ENCODE data around the gene SKP1. TPM values are rescaled to one million over a fixed set of nuclear protein-coding genes. Genes with fewer than 3 reads are reported as not detected.

The SKP1 gene
- total RNA-seq, 1 experiment from 2014 or later = 415 TPM

GRCh38 chr5:134129411-134130238 is 47.1 kb downstream of the SKP1 start:
- Mint-ChIP-seq H3K27me3 (ENCODE audit: insufficient read depth, unreplicated experiment) (no peaks in the 10 kb centered on the region), H3K4me3 (ENCODE audit: unreplicated experiment) (no peak overlapping the region), H3K36me3 (ENCODE audit: insufficient read depth, unreplicated experiment) (peaks cover 37% of the 10 kb centered on the region), H3K9me3 (ENCODE audit: unreplicated experiment) (no peaks in the 10 kb centered on the region), H3K27ac (ENCODE audit: low read depth, unreplicated experiment) (no peak overlapping the region), H3K4me1 (ENCODE audit: insufficient read depth, unreplicated experiment) (peaks cover 18% of the 10 kb centered on the region)
- DNase-seq (ENCODE audit: unreplicated experiment) = no peak
- POLR2A ChIA-PET = interaction anchor here (0.7 to 2.3 kb wide), 5 partner anchors 11 to 867 kb away, joined by 3 to 11 read pairs (median 4); no protein-coding TSS in a partner anchor
- BruUV-seq (replicated peaks) = no TSS peak
- intact Hi-C loops (cut with micrococcal nuclease) = no loop called here
- TF ChIP-seq CTCF (IDR thresholded peaks at IDR 0.05; ENCODE audit: unreplicated experiment) = no peak
- CTCF ChIA-PET = interaction anchor here (0.7 to 5.1 kb wide), 6 partner anchors 9 to 706 kb away, joined by 3 to 56 read pairs (median 5); no protein-coding TSS in a partner anchor

GRCh38 chr5:134128648-134128995 is 48.1 kb downstream of the SKP1 start:
- TF ChIP-seq CTCF (IDR thresholded peaks at IDR 0.05; ENCODE audit: unreplicated experiment) = no peak
- H3K27me3 Mint-ChIP-seq (ENCODE audit: insufficient read depth, unreplicated experiment) = no peaks in the 10 kb centered on the region
- H3K27ac Mint-ChIP-seq (ENCODE audit: low read depth, unreplicated experiment) = no peak overlapping the region
- peaks cover 18% of the 10 kb centered on the region for H3K4me1 Mint-ChIP-seq (ENCODE audit: insufficient read depth, unreplicated experiment)
- no peak overlapping the region for H3K4me3 Mint-ChIP-seq (ENCODE audit: unreplicated experiment)
- no TSS peak for BruUV-seq (replicated peaks)
- intact Hi-C loops (cut with micrococcal nuclease) = no loop called here
- H3K9me3 Mint-ChIP-seq (ENCODE audit: unreplicated experiment) = no peaks in the 10 kb centered on the region
- DNase-seq (ENCODE audit: unreplicated experiment) = no peak
- peaks cover 27% of the 10 kb centered on the region for H3K36me3 Mint-ChIP-seq (ENCODE audit: insufficient read depth, unreplicated experiment)
- POLR2A ChIA-PET = no interaction called here
- CTCF ChIA-PET = interaction anchor here (1.3 to 5.1 kb wide), 4 partner anchors 10 to 89 kb away, joined by 4 to 56 read pairs (median 26); no protein-coding TSS in a partner anchor

- intact Hi-C loops (cut with micrococcal nuclease) = no loop called here
- BruUV-seq (replicated peaks) = no TSS peak
- POLR2A ChIA-PET = interaction anchor here (0.6 to 0.7 kb wide), 2 partner anchors 17 to 65 kb away, joined by 3 read pairs; no protein-coding TSS in a partner anchor
- CTCF ChIA-PET = interaction anchor here (1.3 to 5.1 kb wide), 4 partner anchors 11 to 88 kb away, joined by 4 to 56 read pairs (median 26); no protein-coding TSS in a partner anchor
- no peaks in the 10 kb centered on the region for H3K9me3 Mint-ChIP-seq (ENCODE audit: unreplicated experiment)
- TF ChIP-seq CTCF (IDR thresholded peaks at IDR 0.05; ENCODE audit: unreplicated experiment) = no peak
- H3K4me1 Mint-ChIP-seq (ENCODE audit: insufficient read depth, unreplicated experiment) = peaks cover 18% of the 10 kb centered on the region
- no peaks in the 10 kb centered on the region for H3K27me3 Mint-ChIP-seq (ENCODE audit: insufficient read depth, unreplicated experiment)
- H3K27ac Mint-ChIP-seq (ENCODE audit: low read depth, unreplicated experiment) = no peak overlapping the region
- DNase-seq (ENCODE audit: unreplicated experiment) = no peak
- H3K4me3 Mint-ChIP-seq (ENCODE audit: unreplicated experiment) = no peak overlapping the region
- peaks cover 27% of the 10 kb centered on the region for H3K36me3 Mint-ChIP-seq (ENCODE audit: insufficient read depth, unreplicated experiment)
These were observed 48.6 kb downstream of the SKP1 start for GRCh38 chr5:134127988-134128647.

GRCh38 chr5:134127376-134127861 is 49.3 kb downstream of the SKP1 start:
- no peak for TF ChIP-seq CTCF (IDR thresholded peaks at IDR 0.05; ENCODE audit: unreplicated experiment)
- Mint-ChIP-seq H3K4me3 (ENCODE audit: unreplicated experiment) (no peak overlapping the region), H3K27ac (ENCODE audit: low read depth, unreplicated experiment) (no peak overlapping the region), H3K27me3 (ENCODE audit: insufficient read depth, unreplicated experiment) (no peaks in the 10 kb centered on the region), H3K9me3 (ENCODE audit: unreplicated experiment) (no peaks in the 10 kb centered on the region), H3K4me1 (ENCODE audit: insufficient read depth, unreplicated experiment) (peaks cover 18% of the 10 kb centered on the region), H3K36me3 (ENCODE audit: insufficient read depth, unreplicated experiment) (peaks cover 27% of the 10 kb centered on the region)
- BruUV-seq (replicated peaks) = no TSS peak
- POLR2A ChIA-PET = interaction anchor here (0.6 to 1.2 kb wide), 5 partner anchors 9 to 88 kb away, joined by 3 to 4 read pairs (median 3); no protein-coding TSS in a partner anchor
- CTCF ChIA-PET = interaction anchor here (0.7 to 5.1 kb wide), 6 partner anchors 11 to 101 kb away, joined by 3 to 56 read pairs (median 4); no protein-coding TSS in a partner anchor
- intact Hi-C loops (cut with micrococcal nuclease) = no loop called here
- peak; percentile 41 for DNase-seq (ENCODE audit: unreplicated experiment)
